ENCODE results near the gene ZNF787. TPM values are rescaled to one million over a fixed set of nuclear protein-coding genes. Genes with fewer than 3 reads are reported as not detected.

The ZNF787 gene
- total and polyA plus RNA-seq, 2 of the 13 experiments (the other 11 are each of a cell fraction or from before 2014, with no cell fraction given): 15.1 to 42.8 TPM

DNA sequence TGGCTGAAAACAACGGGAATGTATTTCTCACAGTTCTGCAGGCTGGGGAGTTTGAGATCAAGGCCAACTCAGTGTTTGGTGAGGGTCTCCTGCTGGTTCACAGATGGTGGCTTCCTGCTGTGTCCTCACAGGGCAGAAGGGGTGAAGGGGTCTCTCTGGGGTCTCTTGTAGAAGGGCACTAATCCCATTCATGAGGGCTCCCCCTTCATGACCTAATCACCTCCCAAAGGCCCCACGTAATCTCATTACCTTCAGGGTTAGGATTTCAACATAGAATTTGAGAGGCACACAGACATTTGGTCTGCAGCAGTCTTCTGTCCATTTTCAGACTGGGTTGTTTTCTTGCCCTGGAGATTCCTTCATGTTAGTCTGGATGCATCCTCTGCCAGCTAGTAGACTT lies 31.5 kb upstream of the ZNF787 start:
- in situ Hi-C loops (cut with HindIII; ENCODE audit: extremely low pct_ligation_motif_present, low pct_unique_long_range_greater_than_20kb) (no loop called here), intact Hi-C loops (cut with micrococcal nuclease; ENCODE audit: unreplicated experiment) (no loop called here)
- DNase-seq (ENCODE audit: low spot score) (no peak), ATAC-seq (no peak), FAIRE-seq (no peak)
- no peak overlapping the region for H2AFZ ChIP-seq (ENCODE audit: low read length)
- H3K27me3 ChIP-seq (ENCODE audit: control insufficient read depth in 1 of 2, insufficient read depth in 2 of 2, low read length in 2 of 2): no peaks in the 10 kb centered on the region
- no peaks in the 10 kb centered on the region for H3K9me3 ChIP-seq (ENCODE audit: low read length)
- peaks cover 28% of the 10 kb centered on the region for H3K4me1 ChIP-seq (ENCODE audit: insufficient read depth, low read length)
- no peak for TF ChIP-seq HDAC2 (CRISPR knock-in tag; IDR thresholded peaks at IDR 0.05)
- TF ChIP-seq ZNF552 (CRISPR knock-in tag; IDR thresholded peaks at IDR 0.05; ENCODE audit: borderline replicate concordance): no peak
- TF ChIP-seq ZNF788 (CRISPR knock-in tag; IDR thresholded peaks at IDR 0.05; ENCODE audit: borderline replicate concordance): no peak
- peak; percentile 93 for TF ChIP-seq ZNF264 (CRISPR knock-in tag; IDR thresholded peaks at IDR 0.05)
- TF ChIP-seq, protein P1, sequence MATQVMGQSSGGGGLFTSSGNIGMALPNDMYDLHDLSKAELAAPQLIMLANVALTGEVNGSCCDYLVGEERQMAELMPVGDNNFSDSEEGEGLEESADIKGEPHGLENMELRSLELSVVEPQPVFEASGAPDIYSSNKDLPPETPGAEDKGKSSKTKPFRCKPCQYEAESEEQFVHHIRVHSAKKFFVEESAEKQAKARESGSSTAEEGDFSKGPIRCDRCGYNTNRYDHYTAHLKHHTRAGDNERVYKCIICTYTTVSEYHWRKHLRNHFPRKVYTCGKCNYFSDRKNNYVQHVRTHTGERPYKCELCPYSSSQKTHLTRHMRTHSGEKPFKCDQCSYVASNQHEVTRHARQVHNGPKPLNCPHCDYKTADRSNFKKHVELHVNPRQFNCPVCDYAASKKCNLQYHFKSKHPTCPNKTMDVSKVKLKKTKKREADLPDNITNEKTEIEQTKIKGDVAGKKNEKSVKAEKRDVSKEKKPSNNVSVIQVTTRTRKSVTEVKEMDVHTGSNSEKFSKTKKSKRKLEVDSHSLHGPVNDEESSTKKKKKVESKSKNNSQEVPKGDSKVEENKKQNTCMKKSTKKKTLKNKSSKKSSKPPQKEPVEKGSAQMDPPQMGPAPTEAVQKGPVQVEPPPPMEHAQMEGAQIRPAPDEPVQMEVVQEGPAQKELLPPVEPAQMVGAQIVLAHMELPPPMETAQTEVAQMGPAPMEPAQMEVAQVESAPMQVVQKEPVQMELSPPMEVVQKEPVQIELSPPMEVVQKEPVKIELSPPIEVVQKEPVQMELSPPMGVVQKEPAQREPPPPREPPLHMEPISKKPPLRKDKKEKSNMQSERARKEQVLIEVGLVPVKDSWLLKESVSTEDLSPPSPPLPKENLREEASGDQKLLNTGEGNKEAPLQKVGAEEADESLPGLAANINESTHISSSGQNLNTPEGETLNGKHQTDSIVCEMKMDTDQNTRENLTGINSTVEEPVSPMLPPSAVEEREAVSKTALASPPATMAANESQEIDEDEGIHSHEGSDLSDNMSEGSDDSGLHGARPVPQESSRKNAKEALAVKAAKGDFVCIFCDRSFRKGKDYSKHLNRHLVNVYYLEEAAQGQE (IDR thresholded peaks at IDR 0.05; ENCODE audit: borderline replicate concordance in 1 of 2, low read depth in 1 of 2, low read length in 2 of 2): no peak
- no peak for TF ChIP-seq MYNN (CRISPR knock-in tag; IDR thresholded peaks at IDR 0.05; ENCODE audit: low read depth)
- H3K4me3 ChIP-seq (replicated peaks in 1 of 3; ENCODE audit: insufficient read depth in 1 of 3, low read depth in 2 of 3, low read length in 3 of 3): no peak overlapping the region
- no peak overlapping the region for H3K27ac ChIP-seq (ENCODE audit: extremely low read length, insufficient read depth, low read length)
- peaks cover 16 to 67% of the 10 kb centered on the region in 2 experiments for H3K36me3 ChIP-seq (replicated peaks in 1 of 2; ENCODE audit: control insufficient read depth in 1 of 2, insufficient read depth in 2 of 2, low read length in 2 of 2)
- POLR2A ChIA-PET: interaction anchor here (4.9 kb wide), 1 partner anchor 10 kb away, joined by 52 read pairs; the partner anchor contains the start of gene ZNF444
- CTCF ChIA-PET (ENCODE audit: low intra/inter-chr PET ratio, low total read pairs): no interaction called here
- 83% methylated on average over 2 of the region's 2 CpGs for WGBS (ENCODE audit: low lambda C conversion rate)
- no peak overlapping the region for H3K4me2 ChIP-seq (ENCODE audit: low read depth, low read length)
- H4K20me1 ChIP-seq (ENCODE audit: insufficient read depth, low read length): peaks cover 30% of the 10 kb centered on the region; the same call in 1 of the 2 replicates
- H3K79me2 ChIP-seq (ENCODE audit: insufficient read depth, low read length): peaks cover 29% of the 10 kb centered on the region
- no TSS peak for BruUV-seq (replicated peaks)
- H3K9ac ChIP-seq (ENCODE audit: insufficient read depth, low read depth, low read length): no peak overlapping the region

Data from HepG2 (cell line).